Thyroid gland (tissue), 4 donors: Measurements from ENCODE around the gene TBC1D2. TPM values are rescaled to one million over a fixed set of nuclear protein-coding genes. Genes with fewer than 3 reads are reported as not detected.

Experiments used
- DNase-seq, 2 donors: peaks; one replicate each; pipeline ENCODE4 v3.0.0-alpha.2; 2019
- H3K27ac ChIP-seq, 3 donors: fragments of 200-600 bp; sonication (generic); 1 replicate in 2 of 3; 2 replicates in 1 of 3; pipeline ENCODE4 v1.5.1; 2016 to 2019; ENCODE audit warnings: mild to moderate bottlenecking in 1 of 3, moderate library complexity in 1 of 3
- H3K27me3 ChIP-seq: fragments of 200-600 bp; sonication (generic); one replicate; pipeline ENCODE4 v1.5.1; 2019
- H3K36me3 ChIP-seq, 2 donors: fragments of 200-600 bp; sonication (generic); one replicate each; pipeline ENCODE4 v1.5.1; 2016 to 2019
- H3K4me1 ChIP-seq, 2 donors: fragments of 200-600 bp; sonication (generic); one replicate each; pipeline ENCODE4 v1.5.1; 2017 to 2019
- H3K4me3 ChIP-seq, 3 donors: fragments of 200-600 bp; sonication (generic); replicated peaks in 1 of 3; 1 replicate in 2 of 3; 2 replicates in 1 of 3; pipeline ENCODE4 v1.5.1; 2016; ENCODE audit warnings: mild to moderate bottlenecking in 1 of 3
- H3K9me3 ChIP-seq: fragments of 200-600 bp; sonication (generic); one replicate; pipeline ENCODE4 v1.5.1; 2017
- CTCF ChIP-seq, 6 experiments: fragments of 200-600 bp in 3 of 6; fragments of 450-650 bp in 3 of 6; sonication (generic) in 3 of 6; IDR thresholded peaks; one replicate each; pipeline ENCODE4 v1.5.1; 2016 to 2019; ENCODE audit warnings: antibody characterized with exemption in 6 of 6, mild to moderate bottlenecking in 2 of 6, inconsistent platforms in 1 of 6, moderate library complexity in 1 of 6
- POLR2A ChIP-seq, 2 donors: fragments of 450-650 bp; IDR thresholded peaks; one replicate each; pipeline ENCODE4 v1.6.1; 2017; ENCODE audit warnings: antibody characterized with exemption in 2 of 2, mild to moderate bottlenecking in 2 of 2, moderate library complexity in 1 of 2
- WGBS, 2 donors: methylation state at CpG; one replicate each; pipeline ENCODE4 v1.1.5; 2017; 5-methylcytosine and 5-hydroxymethylcytosine counted together
- intact Hi-C: fragments of 100-400 bp; cut with DNase I; formaldehyde crosslinking; loops from one replicate; pipeline ENCODE4 v1.15.1; 2023
- total RNA-seq, 4 donors: library from RNA; depleted of rRNA; stranded (reverse); fragments of >200 nt; gene quantifications; one replicate each; pipeline ENCODE4 v1.2.3, GENCODE V29; 2016

TBC1D2 gene, protein sequence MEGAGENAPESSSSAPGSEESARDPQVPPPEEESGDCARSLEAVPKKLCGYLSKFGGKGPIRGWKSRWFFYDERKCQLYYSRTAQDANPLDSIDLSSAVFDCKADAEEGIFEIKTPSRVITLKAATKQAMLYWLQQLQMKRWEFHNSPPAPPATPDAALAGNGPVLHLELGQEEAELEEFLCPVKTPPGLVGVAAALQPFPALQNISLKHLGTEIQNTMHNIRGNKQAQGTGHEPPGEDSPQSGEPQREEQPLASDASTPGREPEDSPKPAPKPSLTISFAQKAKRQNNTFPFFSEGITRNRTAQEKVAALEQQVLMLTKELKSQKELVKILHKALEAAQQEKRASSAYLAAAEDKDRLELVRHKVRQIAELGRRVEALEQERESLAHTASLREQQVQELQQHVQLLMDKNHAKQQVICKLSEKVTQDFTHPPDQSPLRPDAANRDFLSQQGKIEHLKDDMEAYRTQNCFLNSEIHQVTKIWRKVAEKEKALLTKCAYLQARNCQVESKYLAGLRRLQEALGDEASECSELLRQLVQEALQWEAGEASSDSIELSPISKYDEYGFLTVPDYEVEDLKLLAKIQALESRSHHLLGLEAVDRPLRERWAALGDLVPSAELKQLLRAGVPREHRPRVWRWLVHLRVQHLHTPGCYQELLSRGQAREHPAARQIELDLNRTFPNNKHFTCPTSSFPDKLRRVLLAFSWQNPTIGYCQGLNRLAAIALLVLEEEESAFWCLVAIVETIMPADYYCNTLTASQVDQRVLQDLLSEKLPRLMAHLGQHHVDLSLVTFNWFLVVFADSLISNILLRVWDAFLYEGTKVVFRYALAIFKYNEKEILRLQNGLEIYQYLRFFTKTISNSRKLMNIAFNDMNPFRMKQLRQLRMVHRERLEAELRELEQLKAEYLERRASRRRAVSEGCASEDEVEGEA
- total RNA-seq = 10 to 100 TPM; 12.9 to 20.9 (median 18.3) TPM

DNA sequence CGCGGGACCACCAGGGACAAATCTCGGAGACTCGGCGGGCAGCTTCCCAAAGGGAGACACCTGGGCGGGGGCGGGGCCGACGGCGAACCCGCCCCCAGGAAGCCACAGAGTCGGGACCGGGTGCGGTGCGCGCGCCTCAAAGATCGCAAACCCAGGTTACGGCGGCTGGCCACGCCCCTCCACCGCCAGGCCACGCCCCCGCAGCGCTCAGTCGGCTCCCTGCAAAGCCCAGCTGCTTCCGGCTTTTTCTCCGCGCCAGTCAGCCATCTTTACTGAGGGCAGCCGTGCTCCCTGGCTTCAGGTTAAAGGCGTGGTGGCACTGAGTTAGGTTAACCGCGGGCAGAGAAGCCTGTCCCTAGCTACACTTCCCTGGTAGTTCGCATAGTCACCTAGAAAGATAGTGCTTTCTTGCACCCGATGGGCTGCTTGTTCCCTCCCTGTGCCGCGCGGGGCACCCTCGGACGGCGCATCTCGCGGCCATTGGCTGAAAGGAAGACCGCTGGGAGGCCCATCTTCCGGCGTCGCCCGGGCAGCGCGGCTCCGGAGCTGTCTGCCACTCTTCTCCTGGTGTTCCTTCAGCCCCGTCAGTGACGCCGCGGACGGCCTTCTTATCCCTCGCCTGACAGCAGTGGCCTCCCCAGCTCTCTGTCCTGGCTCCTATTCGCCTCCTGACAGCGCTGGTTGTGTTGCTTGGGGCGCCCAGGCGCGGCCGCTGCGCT is at the start of gene TBC1D2:
TSS of gene TBC1D2 (minus strand) at position 72 of the 719 bp plus-strand sequence. CDS start 108 bp downstream, outside the sequence.
- peak within 1 kb of the TSS; percentile 34 to 81 (median 80) for H3K4me3 ChIP-seq
- peak within 1 kb of the TSS; percentile 95 to 96 (median 95) for H3K27ac ChIP-seq
- DNase-seq = peak; percentile 98
- intact Hi-C loops = no loop called here
- WGBS, 2 donors = 0 to 1% methylated on average over 15 to 44 of the region's 64 CpGs
- H3K4me1 ChIP-seq = peaks cover 24 to 46% of the 10 kb centered on the region in 2 donors
- TF ChIP-seq CTCF (IDR thresholded peaks at IDR 0.05) (peak in 1 of 6 experiments; percentile 19), POLR2A (IDR thresholded peaks at IDR 0.05) (peak in 1 of 2 donors; percentile 69)
- H3K27me3 ChIP-seq = no peaks in the 10 kb centered on the region
- H3K9me3 ChIP-seq = no peaks in the 10 kb centered on the region
- no peaks in the 10 kb centered on the region for H3K36me3 ChIP-seq

GRCh38 chr9:98304381-98304780 is 48.9 kb upstream of the TBC1D2 start:
- intact Hi-C loops = no loop called here
- Histone ChIP-seq H3K36me3 (no peaks in the 10 kb centered on the region), H3K4me3 (no peak overlapping the region), H3K9me3 (no peaks in the 10 kb centered on the region), H3K27me3 (no peaks in the 10 kb centered on the region), H3K4me1 (no peaks in the 10 kb centered on the region), H3K27ac (no peak overlapping the region)
- TF ChIP-seq POLR2A (IDR thresholded peaks at IDR 0.05) = no peak
- TF ChIP-seq CTCF (IDR thresholded peaks at IDR 0.05) = no peak
- no peak for DNase-seq
- 89 to 94% methylated on average over 4 of the region's 4 CpGs for WGBS, 2 donors

DNA sequence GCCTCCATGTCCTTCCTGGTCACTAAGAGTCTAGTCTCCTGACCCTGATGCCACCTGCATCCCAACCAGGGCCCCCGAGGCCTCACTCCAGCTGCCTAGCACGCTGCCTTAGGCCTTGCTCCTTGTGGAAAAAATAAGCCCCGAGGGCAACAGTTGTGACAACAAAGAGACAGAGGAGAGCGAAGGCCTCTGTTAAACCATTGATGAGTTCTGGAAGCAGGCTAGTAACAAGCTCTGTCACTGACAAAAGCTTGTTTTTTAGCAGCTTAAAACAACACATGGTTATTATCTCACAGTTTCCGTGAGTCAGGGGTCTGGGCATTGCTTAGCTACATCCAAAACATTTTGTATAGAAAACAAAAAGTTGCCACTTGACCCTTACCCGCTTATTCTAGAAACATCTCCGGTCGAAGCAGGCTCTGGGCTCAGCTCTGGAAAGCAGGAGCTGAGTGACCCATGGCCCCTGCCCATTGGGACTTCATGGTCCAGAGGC is 48.2 kb upstream of the TBC1D2 start:
- H3K36me3 ChIP-seq = no peaks in the 10 kb centered on the region
- no peak overlapping the region for H3K27ac ChIP-seq
- WGBS, 2 donors = 86 to 90% methylated on average over 8 of the region's 8 CpGs
- no peaks in the 10 kb centered on the region for H3K27me3 ChIP-seq
- no peaks in the 10 kb centered on the region for H3K9me3 ChIP-seq
- no peaks in the 10 kb centered on the region for H3K4me1 ChIP-seq
- intact Hi-C loops = no loop called here
- no peak overlapping the region for H3K4me3 ChIP-seq
- no peak for DNase-seq
- TF ChIP-seq CTCF (IDR thresholded peaks at IDR 0.05) (no peak), POLR2A (IDR thresholded peaks at IDR 0.05) (no peak)

DNA sequence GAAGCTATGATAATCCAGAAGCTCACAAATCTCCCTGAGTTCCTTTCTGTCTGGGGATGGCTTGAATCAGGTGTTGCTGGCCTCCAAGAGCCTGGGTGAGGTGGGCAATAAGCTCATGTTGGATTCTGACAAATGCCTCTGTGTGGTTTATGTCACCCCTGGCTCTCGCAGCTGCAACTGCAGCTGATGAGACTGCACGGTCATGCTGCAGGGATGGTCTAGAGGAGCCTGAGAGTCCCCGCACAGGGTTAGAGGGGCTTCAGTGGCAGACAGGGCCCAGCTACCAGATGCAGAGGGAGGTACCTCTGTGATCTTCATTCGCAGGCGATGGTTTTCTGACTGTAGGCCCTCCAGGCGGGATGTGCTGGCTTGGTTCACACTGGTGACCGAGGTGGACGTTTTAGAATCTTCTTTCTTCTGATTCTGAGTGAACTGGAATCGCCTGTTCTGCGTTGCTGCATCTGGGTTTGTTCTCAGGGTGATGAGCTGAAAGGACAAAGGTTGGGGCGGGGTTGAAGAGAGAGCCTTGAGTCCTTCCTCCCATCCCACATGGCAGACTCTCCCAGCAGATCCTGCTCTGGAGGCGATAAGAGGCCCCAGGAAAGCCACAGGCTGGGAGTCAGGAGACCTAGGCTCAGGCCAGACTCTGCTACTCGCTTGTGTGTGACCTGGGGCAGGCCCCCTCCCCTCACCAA is 47.6 kb upstream of the TBC1D2 start:
- no peak for DNase-seq
- no peaks in the 10 kb centered on the region for H3K9me3 ChIP-seq
- H3K4me3 ChIP-seq = no peak overlapping the region
- no peaks in the 10 kb centered on the region for H3K4me1 ChIP-seq
- TF ChIP-seq CTCF (IDR thresholded peaks at IDR 0.05) (no peak), POLR2A (IDR thresholded peaks at IDR 0.05) (no peak)
- no peaks in the 10 kb centered on the region for H3K27me3 ChIP-seq
- H3K36me3 ChIP-seq = no peaks in the 10 kb centered on the region
- intact Hi-C loops = no loop called here
- peak overlapping the region in 1 of 3 donors; percentile 38 for H3K27ac ChIP-seq
- 93 to 96% methylated on average over 11 to 13 of the region's 13 CpGs for WGBS, 2 donors
